HPDE6-E6E7 (cell line): ENCODE measurements around the gene PUDP.

Experiments
- DNase-seq: peaks from one replicate; pipeline ENCODE4 v3.0.0; 2011; ENCODE audit warnings: missing footprints; ENCODE audit errors: extremely low spot score

The PUDP gene

DNA sequence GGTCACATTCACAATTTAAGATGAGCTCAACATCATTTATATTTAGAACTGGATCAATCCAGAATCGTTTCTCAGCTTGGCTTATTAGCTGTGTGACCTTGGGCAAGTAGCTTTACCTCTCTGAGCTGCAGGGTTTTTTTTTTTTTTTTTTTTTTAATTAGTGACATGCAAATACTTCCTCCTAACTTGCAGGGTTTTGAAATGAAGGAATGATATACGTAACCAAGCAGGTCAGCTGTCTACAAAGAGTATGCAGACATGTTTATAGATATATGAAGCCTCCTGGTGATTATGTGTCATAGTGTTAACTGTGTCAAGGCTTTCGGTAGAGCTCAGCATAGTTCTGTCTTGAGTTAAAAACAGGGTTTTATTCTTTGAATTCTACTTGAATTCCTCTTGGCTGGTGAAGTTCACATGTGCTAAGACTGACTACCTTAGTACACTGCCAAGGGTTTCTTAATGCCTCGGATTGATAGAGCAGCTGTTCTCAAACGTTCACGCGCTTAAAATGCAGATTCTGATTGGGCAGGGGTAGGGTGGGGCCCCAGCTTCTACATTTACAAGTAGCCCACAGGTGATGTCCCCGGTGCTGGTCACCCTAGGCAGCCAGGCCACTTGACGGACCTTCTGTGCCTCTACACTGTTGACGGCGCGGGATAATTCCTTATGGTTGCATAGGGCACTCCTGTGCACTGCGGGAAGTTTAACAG lies 1.1 kb downstream of the PUDP start:
- DNase-seq = no peak

DNA sequence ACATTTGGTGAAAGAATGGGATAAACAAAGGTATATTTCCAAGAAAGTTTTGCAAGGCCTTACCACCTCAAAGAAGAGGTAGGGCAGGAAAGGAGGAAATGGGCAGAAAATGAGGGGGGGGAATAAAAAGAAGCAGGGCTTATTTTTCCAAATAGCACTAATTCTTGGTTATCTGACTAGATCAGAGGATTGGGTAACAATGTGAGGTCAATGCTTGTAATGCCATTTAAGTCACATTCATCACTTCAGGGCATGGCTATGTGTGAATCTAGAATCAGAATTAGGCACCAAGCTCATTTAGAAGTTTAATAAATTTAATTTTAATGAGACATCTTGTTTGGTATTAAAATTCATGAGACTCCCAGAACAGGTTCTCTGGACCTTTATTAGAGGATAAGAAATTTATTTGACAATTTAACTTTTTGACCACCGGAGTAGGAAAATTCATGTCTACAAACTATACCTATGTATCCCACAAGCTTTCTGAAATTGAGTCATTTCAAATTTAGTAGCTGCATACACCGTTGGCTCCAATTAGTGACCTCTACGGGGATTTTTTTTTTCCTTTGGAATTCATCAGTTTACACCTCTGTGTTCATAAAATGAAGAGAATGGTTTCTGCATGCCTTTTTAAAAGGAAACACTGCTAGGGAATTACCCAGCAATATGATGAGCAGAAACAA lies 1.8 kb downstream of the PUDP start:
- DNase-seq = no peak

DNA sequence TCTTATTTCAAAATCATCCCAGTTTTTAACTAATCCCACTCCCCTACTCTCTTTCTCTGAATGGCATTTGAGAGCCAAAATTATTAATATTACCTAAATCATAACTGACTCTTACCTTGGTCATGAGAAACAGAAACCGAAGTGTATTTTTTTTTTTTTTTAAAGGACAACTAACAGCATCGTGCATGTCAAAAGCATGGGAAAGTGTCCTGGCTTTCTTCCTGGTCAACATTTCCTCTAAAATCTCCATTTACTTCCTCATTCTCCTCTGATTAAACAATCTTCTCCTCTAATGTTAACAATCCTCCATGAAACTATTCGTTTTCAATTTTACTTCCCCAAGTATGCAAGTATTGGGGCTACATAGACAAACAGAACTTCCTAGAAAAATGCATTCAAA lies 2.5 kb downstream of the PUDP start:
- no peak for DNase-seq

DNA sequence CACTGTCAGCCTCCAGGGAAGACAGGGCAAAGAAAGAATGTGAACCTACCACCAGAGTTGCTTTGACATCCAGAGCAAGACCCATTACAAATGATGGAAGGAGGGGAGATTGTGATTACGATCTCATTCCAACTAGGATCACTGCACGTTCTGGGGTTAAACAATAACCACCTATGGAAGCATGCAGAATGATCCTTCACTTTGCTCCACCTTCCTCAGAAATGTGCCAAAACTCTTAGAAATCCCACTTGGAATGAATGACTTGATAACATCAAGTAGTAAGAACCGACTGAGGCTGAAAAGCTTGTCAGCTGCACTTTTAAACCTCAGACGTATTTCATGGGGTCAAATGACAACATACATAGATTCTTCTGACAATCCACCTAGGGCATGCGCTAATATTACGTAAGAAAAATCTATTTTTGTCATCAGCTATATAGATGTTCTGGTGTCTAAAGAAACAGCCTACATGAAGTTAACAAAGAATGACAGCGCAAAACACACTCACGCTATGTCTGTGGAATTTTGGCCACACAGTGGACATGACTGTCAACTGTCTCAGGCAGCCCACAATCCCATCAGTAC lies 3.9 kb downstream of the PUDP start:
- DNase-seq = no peak

DNA sequence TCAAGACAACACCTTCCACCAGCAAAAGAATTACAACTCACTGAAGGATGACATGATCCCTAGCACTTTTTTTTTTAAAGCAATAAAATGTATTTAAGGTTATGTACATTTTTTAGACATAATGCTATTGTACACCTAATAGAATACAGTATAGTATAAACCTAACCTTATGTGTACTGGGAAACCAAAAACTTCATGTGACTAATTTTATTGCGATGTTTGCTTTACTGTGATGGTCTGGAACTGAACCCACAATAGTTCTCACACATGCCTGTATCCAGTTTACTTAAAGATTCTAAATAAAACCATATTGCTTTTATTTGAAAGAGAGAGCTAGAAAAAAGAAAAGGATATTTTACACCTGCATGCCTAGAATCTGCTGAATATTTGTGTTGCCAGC lies 4.9 kb downstream of the PUDP start:
- DNase-seq = no peak

- DNase-seq = no peak
These were observed 8.5 kb downstream of the PUDP start for GRCh38 chrX:7139202-7140081.

DNA sequence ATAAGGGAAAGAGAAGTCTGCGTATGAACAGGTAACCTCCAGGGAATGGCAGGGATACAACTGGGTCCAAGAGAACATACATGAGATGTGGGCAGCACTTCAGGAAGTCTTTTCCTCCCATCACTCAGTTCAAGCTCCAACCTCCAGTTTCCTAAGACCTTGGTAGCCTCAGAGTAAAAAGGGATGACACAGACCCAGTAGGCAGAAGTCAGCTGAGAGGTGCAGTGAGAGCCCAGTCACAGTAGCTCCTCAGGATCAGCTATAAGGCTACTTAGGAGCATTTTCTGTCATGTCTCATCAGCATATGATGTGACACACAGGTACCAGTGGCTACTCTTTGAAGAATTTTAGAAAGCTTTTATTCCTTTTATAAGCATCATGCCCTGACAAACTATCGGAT lies 13.0 kb downstream of the PUDP start:
- DNase-seq = no peak

- no peak for DNase-seq
These were observed 14.9 kb downstream of the PUDP start for GRCh38 chrX:7133050-7133440.

DNA sequence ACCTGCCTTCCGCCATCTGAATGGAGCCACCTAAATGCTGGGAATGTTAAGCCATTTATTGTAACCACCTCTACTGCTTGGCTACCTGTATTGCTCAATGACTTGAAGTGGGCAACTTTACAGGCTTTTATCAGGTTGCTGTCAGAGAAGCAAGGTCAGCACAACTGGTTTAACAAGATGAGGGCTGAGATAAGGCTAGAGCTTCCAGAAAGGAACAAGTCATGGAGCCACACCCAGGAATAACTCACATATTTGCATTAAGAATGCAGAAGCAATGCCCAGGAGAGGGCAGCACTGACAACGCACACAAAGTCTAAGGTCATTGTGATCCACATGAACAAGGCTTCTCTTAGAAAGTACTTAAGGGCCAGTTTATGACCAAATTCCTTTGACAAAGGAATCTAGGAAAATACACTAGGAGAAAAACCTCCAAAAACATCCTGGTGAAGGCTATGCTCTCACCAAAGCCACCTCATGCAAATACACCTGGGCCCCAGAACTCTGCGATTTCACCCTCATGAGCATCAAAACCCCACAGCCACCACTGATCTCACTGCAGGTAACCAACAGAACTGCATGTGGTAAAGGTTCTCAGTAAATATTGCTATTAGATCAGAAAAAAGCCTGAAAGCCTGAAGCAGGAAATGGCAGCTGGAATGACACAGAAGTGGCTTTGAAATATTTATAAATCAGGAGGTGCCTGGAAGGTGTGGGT lies 15.5 kb downstream of the PUDP start:
- peak; percentile 86 for DNase-seq

GRCh38 chrX:7131621-7132020 lies 16.3 kb downstream of the PUDP start:
- DNase-seq = no peak

GRCh38 chrX:7127056-7127455 lies 20.9 kb downstream of the PUDP start:
- DNase-seq = no peak

- no peak for DNase-seq
These were observed 27.1 kb downstream of the PUDP start for GRCh38 chrX:7120878-7121219.

DNA sequence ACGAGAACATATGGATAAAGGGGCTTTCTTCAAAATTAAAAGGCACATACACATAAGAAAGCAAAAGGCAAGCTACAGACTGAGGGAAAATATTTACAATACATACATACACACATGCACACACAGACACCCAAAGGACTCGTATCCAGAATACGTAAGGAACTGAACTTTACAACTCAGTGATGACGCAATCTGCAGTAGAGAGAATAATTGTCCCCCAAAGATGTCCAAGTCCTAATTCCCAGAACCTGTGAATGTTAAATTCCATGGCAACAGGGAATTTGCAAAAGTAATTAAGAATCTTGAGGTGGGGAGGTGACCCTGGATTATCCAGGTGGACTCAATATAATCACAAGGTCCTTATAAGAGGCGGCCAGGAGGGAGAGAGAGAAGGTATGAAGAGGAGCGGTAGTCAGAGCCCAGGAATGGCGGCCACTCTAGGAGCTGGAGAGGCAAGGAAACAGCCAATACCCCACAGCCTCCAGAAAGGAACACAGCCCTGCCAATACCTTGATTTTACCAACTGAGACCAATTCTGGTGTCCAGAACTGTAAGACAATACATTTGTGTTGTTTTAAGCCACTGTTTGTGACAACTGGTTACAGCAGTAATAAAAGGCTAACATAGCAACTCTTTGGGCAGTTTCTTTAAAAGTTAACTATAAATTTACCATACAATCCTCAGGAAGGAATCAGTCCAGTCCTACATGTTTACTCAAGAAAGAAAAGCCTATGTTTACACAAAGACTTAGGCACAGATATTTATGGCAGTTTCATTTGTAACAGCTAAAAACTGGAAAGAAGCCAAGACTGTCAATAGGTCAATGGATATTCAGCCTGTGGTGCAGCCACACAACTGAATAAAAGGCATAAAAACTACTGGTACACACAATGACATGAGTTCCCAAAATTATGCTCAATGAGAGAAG lies 27.7 kb downstream of the PUDP start:
- no peak for DNase-seq

DNA sequence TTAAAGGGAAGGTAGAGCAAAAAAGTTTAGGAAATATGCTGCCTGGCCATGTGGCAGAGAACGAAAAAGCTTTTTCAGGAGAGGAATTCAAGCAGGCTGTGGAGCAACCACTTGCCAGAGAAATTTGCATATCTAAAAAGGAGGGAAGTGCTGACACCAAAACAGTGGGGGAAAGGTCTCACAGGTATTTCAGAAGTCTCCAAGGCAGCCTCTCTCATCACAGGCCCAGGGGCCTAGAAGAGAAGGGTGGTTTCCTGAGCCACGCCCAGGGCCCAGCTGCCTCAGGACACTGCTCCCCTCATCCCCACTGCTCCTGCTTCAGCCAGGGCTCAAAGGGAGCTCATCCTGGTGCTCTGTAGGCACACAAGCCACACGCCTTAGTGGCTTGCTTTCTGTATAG lies 30.4 kb downstream of the PUDP start:
- no peak for DNase-seq

DNA sequence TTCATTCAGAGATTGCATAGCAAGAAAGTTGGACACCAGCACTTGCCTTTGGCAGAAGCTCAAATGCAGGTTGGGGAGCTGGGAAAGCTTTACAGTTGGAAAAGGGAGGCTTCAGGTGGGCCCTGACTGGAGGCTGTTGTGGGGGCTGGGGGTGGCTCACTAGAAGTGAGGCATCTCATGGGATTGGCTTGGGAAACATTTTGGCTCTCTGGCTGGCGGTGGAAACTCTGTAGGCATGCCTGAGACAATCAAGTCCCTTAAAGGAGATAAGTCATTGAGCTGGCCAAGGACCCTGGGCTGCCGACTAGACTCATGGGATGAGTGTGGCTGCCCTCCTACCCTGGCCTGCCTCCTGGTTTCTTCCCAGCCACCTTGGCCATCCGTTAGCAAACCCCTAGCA lies 31.9 kb downstream of the PUDP start:
- no peak for DNase-seq

DNA sequence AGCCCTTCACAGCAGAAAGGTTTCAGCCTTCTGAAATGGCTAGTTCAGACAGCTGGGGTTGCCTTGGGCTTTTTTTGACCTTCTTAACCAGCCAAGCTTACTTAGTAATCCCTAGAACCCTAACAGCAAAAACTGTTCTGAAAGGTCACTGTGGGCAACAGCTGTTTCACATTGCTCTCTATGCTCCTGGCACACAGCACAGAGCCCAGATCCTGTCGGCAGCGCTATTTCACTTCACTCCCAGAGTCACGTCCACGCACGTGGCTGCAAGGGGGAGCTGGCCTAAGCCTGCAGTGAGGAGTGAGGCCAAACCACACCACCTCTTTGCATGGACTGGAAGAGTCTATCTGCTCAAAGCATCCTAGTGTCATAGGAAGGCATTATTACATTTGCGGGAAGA lies 32.4 kb downstream of the PUDP start:
- DNase-seq = no peak

DNA sequence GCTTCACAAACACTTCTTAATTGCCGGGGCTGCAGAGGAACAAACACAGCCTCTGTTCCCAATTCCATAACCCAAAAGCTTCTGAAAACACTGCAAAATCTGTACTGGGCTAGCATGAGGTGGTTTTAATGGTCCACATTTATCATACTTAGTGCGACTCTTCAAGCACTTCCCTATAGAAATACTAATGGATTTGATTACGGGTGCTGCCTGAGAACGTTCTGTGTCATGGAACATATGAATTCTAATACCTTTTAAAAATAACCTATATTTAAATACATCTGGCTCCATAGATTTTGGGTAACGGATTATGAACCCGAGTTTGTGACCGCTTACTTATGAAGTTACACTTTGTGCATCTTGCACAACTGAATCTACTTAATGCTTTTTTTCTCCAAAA lies 35.9 kb downstream of the PUDP start:
- no peak for DNase-seq

DNA sequence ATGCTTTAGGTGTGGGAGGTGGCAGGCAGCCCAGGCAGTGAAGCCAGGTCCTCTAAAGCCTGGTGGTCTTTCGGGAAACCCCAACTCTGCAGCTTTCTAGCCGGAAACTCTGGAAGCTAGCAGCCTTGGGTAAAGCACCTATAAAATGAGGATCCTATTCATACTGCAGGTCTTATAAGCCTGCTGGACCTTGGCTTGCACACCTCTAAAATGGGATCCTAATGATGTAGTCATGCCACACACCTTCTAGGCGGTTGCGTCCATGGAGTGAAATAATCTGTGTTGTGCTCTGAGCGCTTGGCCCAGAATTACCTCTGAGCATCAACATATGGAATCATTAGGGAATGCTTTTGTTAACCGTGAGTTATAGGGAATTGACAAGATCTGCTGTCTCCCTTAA lies 36.4 kb downstream of the PUDP start:
- DNase-seq = no peak

GRCh38 chrX:7110821-7111276 lies 37.1 kb downstream of the PUDP start:
- DNase-seq = no peak
